IPS DF 19.7 (cell line): ENCODE data around the gene ZNF71.

Source experiments
- DNase-seq: peaks from one replicate; pipeline ENCODE4 v3.0.0-alpha.2; 2013; ENCODE audit warnings: low read depth, low spot score

The ZNF71 gene

DNA sequence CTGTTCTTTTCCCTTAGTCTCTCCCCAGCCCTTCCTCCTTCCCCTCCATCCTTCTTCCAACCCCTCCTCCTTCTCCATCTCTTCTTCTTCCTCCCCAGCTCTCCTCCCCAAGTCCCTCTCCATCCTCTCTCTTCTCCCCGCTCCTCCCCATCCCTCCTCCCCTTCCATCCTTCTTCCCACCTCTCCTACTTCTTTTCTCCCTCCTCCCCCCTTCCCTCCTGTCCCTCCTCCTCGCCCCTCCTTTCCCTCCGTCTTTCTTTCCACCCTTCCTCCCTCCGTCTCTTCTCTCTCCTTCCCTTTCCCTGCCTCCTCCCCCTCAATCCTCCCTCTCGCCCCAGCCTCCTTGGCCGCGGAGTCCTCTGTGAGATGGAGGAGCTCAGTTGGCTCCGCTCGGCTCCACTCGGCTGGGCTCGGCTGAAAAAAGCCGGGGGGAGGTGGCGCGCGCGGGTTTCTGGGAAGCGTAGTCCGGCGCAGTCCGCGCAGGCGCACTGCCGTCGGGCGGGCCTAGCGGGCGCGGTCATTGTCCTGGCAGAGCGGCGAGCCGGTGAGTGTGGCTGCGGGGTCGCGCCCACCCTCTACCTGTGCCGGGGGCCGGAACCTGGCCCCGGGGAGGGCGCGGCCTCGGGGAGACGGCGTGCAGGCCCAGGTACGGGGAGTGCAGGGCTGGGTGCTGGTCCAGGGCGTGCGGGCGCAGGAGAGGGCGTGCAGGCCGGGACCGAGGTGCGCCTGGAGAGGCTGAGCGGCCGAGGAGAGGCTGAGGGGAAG lies at the start of gene ZNF71:
TSS of gene ZNF71 (plus strand) at position 520 of the 765 bp plus-strand sequence. CDS start 6,257 bp downstream, outside the sequence.
- DNase-seq: peak; percentile 59

DNA sequence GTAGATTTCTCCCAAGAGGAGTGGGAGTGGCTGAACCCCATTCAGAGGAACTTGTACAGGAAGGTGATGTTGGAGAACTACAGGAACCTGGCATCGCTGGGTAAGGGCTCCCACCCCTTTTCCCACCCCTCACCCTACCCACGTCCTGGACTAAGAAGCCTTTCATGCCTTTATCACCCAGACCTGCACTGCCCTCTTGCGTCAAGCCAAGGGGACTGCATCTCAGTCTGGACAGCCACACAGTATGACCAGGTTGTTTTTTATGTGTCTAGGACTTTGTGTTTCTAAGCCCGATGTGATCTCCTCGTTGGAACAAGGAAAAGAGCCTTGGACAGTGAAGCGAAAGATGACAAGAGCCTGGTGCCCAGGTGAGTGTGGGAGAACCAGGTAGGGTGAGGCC lies 47.6 kb upstream of the ZNF71 start:
- no peak for DNase-seq

DNA sequence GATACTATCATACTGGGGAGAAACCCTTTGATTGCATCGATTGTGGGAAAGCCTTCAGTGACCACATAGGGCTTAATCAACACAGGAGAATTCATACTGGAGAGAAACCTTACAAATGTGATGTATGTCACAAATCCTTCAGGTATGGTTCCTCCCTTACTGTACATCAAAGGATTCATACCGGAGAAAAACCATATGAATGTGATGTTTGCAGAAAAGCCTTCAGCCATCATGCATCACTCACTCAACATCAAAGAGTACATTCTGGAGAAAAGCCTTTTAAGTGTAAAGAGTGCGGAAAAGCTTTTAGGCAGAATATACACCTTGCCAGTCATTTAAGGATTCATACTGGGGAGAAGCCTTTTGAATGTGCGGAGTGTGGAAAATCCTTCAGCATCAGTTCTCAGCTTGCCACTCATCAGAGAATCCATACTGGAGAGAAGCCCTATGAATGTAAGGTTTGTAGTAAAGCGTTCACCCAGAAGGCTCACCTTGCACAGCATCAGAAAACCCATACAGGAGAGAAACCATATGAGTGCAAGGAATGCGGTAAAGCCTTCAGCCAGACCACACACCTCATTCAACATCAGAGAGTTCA lies 40.7 kb upstream of the ZNF71 start:
- DNase-seq: no peak

DNA sequence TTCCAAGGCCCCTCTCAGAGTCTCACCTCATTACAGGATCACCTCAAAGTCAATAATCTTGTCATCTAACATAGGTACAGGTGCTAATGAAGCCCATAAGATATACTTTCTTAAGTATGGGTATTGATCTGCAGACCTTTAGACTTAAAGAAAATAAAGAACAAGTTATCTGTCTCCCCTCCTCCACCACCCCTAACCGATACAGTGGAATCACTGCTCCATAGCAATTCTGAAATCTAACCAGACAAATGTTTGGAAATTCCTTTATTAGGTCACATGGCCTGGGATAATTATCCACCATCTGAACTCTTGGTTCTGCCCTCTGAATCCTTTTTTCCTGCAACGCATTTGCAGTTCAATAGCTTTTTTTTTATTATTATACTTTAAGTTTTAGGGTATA lies 32.3 kb upstream of the ZNF71 start:
- no peak for DNase-seq

DNA sequence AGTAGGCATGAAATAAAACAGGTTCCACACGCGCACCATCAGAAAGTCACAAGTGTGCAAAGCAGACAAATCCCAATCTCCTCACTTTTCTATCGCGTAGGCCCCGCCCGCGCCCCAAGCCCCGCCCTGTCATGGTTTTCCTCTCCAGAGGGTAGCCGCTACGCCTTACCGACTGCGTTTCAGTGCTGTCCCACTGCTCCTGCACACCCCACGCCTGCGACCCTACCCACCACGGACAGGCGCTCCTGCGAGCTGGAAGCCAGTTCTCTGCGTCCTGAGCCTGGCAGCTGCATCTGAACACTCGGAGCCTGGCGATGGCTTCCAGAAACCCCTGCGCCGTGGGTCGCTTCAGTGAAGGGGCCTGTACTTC lies 28.2 kb upstream of the ZNF71 start:
- no peak for DNase-seq

DNA sequence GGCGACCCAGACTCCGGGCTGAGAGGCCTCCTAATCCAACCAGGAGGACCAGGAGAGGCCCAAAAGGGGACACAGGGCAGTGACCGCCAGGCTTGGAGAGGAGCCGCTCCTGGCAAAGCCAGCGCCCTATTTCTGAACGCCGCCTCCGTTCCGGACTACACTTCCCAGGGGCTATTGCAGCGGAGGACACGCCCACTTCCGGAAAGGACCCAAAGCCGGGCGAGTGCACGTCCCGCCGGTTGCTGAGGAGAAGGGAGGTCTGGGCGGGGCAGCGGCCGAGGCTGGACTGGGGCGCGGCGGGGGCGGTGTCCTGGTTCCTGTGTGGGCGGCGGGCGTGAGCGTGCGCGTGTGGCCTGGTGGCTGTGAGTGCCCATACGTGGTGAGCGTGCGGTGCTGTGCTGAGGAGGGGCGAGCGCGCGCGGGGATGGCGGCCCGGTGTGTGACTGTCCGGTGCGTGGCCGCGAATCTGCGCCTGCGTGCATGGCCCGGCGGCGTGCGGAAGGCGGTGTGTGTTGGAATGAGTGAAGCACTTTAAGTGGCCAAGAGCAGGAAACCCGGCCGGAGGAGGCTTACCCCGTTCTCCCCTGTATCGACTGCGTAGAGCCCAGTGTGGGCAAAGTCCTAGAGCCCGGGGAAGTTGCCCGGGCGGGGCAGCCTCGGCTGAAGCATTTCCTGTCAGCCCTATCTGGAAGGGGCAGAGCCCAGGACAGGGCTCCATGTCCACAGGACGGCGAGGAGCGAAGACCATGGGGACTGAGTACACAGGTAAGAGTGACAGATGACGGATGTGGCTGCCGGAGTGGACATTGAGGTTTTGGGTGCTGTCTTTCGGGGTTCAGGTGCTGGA lies 27.6 kb upstream of the ZNF71 start, which contains the start of gene ZNF470:
TSS of gene ZNF470 (plus strand) at position 195 of the 847 bp plus-strand sequence. CDS start 2,844 bp downstream, outside the sequence.
- DNase-seq: peak; percentile 60

DNA sequence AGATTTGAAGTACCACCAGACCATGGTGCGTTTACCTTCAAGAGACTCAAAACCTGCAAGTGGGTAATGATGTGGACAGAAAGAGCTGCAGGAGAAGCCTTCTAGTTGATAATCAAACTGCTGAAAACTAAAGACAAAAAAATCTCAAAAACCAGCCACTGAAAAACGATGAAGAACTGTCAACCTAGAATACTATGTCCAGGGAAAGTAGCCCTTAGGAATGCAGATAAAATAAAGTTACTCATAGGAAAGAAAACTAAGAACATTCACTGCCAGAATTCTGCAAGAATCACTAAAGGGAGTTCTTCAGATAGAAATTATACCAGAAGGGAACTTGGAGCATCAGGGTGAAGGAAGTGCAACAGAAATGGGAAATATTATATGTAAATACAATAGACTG lies 22.5 kb upstream of the ZNF71 start:
- DNase-seq: no peak

DNA sequence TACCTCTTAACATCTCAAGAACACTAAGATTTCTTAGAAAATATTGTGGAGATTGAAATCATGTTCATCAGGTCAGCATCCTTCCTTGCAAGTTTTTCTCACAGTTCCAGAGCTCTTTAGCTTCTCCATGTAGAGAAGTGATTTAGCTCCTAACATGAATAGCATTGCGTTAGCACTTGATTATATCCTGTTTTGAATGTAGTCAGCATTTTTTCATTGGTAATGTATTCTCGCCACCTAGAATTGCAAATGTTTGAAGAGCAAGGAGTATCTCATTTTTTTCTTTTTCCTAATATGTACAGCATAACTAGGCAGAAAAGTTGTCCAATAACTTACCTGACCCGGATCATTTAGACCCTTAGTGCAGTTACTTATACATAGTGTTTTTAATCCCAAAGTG lies 21.2 kb upstream of the ZNF71 start:
- no peak for DNase-seq

DNA sequence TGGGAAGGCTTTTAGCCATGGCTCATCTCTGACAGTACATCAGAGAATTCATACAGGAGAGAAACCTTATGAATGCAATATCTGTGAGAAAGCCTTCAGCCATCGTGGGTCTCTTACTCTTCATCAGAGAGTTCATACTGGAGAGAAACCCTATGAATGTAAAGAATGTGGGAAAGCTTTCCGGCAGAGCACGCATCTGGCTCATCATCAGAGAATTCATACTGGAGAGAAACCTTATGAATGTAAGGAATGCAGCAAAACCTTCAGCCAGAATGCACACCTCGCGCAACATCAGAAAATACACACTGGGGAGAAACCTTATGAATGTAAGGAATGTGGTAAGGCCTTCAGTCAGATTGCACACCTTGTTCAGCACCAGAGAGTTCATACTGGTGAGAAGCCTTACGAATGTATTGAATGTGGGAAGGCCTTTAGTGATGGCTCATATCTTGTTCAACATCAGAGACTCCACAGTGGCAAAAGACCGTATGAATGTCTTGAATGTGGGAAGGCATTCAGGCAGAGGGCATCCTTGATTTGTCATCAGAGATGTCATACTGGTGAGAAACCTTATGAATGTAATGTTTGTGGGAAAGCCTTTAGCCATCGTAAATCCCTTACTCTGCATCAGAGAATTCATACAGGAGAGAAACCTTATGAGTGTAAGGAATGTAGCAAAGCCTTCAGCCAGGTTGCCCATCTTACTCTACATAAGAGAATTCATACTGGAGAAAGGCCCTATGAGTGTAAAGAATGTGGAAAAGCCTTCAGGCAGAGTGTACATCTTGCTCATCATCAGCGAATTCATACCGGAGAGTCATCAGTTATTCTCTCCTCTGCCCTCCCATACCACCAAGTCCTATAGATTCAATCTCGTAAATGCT lies 17.1 kb upstream of the ZNF71 start:
- DNase-seq: no peak

DNA sequence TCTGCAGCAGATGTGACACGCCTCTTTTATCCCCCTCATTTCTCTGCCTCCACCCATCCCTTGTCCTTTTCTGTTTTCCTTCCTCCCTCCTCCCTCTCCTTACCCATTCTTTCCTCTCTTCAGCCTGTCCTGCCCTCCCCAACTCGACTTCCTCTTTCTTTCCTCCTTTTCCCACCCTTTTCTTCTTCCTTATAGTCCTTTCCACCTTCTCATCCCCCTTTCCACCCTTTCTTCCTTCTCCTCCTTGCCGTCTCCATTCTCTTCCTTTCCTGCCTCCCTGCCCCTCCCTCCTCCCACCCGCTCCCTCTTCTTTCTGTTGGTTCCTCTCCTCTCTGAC lies 688 bp upstream of the ZNF71 start:
- no peak for DNase-seq

DNA sequence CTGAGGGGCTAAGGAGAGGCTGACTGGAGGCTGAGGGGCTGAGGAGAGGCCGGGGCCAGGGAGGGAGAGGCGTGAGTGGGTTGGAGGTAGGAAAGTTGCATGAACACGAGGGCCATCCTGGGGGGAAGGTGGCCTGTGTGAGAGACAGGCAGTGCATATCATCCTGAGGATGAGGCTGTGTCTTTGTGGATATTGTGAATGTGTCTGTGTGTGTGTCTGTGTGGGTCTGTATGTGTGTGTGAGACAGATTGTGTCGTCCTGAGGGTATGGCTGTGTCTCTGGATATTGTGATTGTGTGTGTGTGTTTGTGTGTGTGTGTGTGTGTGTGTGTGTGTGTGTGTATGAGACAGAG lies 422 bp downstream of the ZNF71 start:
- no peak for DNase-seq

DNA sequence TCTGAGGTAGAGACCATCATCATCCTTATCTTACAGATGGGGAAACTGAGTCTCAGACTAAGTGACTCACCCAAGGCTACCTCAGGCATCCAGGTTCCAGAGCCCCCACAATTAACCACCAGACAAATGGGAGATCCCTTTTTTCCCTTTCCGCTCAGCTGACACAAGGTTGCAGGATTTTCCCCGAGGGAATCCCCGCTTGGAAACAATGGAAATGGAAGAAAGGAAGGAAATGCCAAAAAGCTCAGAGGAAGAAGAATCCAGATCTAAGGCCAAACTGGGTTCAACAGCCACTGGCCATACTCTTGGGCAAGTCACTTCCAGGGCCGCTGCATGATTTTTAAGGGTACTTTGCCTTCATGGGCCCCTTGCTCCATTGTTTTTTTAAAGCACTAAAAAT lies 1.6 kb downstream of the ZNF71 start:
- DNase-seq: no peak

DNA sequence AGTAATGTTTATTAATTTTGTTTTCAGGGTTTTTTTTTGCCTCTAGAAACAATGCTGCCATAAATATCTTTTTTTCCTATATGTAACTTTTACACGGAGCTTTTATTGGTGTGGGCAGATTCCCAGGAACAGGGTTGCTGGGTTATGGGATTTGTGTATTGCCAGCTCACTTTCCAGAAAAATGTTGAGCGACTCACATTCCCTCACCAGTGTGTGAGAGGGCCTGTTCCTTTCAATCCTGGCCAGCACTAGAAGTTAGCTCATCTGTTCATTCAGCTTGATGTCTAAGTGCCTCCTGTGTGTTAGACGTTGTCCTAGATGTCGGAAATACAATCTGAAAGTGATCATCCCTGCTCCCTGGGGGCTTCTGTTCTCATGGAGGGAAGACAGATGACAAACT lies 2.6 kb downstream of the ZNF71 start:
- no peak for DNase-seq

DNA sequence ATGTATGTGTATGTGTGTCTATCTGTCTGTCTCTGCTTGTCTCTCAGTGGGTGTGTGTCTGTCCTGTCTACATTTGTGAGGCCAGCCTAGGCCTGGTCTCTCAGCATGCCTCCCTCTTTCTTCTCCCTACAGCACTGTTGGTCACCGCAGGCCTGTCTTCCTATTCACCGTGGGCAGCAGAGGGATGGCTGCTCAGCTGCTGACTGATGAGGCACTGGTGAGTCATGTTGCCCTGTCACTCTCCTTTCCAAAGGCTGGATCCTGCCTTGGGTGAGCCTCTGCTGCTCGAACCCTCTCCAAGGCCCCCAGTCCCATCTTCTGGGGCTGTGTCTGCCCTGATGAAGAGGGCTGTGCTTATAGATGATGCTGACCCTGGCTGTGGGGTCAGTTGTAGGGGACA lies 6.3 kb downstream of the ZNF71 start:
- DNase-seq: no peak

DNA sequence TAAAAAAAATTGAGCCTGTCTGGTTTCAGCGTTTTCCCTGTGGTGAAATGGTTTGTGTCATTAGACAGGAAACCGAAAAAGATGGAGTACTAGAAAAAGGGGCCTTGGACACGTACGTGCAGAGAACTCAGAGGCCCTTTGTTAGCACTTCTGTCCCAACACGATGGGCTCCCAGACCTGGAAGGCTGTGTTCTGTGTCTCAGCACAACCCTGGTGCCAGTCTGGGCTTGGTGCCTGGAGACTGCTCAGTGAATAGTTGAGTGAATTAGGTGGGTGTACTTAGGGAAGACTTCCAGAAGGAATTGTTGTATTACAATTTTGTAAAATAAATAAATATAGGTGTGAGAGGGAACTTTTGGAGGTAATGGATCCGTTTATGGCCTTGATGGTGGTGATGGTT lies 8.7 kb downstream of the ZNF71 start:
- no peak for DNase-seq

DNA sequence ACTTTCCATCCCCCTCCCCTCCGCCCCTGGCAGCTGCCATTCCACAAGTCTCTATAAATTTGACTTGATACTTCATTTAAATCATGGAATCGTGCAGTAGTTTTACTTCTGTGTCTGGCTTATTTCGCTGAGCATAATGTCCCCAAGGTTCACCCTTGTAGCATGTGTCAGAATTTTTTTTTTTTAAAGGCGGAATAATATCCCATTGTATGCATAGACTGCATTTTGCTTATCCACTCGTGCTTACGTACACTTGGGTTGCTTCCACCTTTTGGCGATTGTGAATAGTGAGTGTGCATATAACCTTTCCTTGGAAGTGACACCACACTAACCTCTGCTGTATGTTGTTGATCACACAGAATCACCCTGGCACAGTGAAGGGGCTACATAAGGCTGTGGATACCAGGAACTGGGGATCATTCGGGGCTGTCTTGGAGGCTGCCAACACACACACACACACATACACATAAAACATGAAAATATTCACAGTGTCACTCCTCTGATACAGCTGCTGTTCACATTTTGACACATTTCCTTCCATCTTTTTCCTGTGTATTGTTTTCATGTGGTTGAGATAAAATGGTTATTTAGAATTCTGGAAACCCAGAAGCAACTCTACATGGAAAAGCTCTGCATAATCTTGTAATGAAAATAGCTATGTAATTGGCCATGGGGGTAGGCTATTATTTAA lies 13.3 kb downstream of the ZNF71 start:
- no peak for DNase-seq

DNA sequence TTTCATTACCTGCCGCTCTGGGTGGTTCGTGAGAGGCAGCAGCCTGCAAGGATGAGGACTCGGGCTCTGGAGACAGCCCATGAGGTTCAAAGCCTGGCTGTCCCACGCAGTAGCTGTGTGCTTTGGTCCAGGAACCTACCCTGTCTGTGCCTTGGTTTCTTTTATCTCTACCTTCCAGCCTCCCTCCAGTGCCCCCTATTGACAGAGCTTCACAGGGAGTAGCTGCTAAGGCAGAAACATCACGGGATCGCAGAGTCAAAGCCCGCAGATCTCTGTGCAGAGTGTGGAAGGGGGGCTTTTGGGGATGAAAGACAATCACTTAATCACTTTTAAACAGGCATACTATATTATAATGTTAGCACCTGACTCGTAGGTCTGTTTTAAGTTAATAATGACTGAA lies 16.2 kb downstream of the ZNF71 start:
- DNase-seq: no peak

DNA sequence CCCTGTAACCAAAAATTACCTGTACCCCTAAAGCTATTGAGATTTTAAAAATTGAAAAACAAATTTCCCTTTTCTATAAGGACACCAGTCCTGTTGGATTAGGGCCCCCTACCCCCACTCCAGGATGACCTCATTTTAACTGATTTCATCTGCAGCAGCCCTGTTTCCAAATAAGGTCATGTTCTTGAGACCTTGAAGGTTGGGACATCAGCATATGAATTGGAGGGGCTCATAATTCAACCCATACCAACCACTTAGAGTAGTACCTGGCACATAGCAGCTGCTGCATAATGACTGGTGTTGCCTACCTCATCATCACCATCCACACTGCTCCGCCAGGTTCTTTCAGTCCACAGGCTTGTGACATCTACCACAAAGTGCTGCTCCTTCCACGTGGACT lies 17.6 kb downstream of the ZNF71 start:
- no peak for DNase-seq

DNA sequence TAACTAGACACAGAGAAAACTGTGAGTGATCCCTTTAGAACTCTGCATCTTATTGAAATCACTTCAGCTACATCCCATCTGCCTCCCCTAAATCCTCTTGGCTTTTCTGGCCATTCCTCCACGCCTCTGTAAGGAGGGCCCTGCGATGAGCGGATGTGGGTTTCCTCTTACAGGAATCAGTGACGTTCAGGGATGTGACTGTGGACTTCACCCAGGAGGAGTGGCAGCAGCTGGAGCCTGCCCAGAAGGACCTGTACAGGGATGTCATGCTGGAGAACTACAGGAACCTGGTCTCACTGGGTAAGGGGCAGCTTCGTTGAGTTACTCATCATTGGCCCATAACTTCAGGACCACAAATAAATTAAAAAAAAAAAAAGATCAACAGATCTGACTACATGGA lies 18.5 kb downstream of the ZNF71 start:
- DNase-seq: no peak

DNA sequence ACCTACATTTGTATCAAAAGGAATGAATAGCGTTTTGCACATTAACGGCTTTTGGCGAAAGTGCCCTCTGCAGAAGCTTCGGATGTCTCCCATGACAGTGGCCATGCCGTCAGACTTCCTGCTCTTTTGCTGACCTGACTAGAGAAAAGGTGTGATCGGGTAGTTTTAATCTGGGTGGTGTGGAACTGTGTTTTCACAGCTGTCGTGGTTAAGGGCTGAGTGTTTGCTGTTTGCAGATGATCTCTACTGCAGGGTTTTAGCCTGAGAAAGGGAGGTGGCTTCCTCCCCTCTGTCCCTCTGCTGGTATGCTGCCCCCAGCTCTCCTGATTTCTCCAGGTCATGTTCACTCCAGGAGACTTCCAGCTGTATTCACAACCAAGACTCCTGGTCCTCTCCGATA lies 22.4 kb downstream of the ZNF71 start:
- no peak for DNase-seq

DNA sequence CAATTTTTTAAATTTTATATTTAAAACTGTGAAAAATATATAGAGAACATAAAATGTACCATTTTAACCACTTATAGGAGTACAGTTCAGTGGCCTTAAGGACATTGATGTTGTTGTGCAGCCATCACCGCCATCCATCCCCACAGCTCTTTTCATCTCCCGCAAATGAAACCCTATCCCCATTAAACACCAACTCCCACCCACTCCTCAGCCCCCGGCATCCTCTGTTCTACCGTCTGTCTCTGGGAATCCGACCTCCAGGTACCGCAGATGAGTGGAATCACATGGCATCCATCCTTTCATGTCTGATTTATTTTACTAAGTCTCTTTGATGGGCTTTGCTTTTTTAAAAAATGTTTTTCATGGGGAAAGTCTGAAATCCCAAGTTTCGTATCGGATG lies 24.0 kb downstream of the ZNF71 start:
- no peak for DNase-seq
